DND-41 (cell line): ENCODE data around the gene MEG3.

ENCODE experiments used
- CTCF ChIP-seq: IDR thresholded peaks from 2 replicates; pipeline ENCODE4 v1.5.1; 2012; ENCODE audit warnings: borderline replicate concordance, low read length, moderate library complexity, mild to moderate bottlenecking; ENCODE audit not compliant: poor library complexity, severe bottlenecking; ENCODE audit errors: extremely low read depth
- EZH2 ChIP-seq: IDR thresholded peaks from 3 replicates; pipeline ENCODE4 v1.6.1; 2012; ENCODE audit warnings: borderline replicate concordance, low read depth, mild to moderate bottlenecking, moderate library complexity, low read length, inconsistent platforms; ENCODE audit not compliant: severe bottlenecking

GRCh38 chr14:100820957-100821356 is 5.0 kb upstream of the MEG3 start:
- TF ChIP-seq CTCF (no peak), EZH2 (no peak)
